Amygdala (tissue), 56 donors: ENCODE data around the gene PRDM5.
"Not testable (repeated sequence)": the region's sequence is repeated elsewhere in the genome, so short reads cannot be mapped to it uniquely, and the experiment has no call there.

Experiments
- DNase-seq, 56 donors: peaks; one replicate each; lab custom pipeline; 2025; lab: John Stamatoyannopoulos, UW

PRDM5 gene

DNA sequence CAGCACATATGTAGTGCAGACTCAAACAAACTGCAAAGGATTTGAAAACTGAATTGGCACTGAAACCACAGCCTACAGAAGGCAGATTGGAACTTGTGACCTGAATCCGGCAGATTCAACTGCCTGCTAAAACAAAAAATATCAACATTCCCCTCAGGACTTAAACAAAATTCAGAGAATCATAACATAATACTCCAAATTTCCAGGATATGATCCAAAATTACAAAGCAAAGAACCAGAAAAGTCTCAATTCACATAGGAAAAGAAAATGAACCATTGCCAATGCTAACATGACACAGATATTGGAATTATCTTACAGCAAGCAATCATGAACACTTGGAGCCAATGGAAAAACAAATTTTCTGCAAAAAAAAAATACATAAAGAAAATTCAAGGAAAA is 250.4 kb downstream of the PRDM5 start:
- DNase-seq: no peak

GRCh38 chr4:120671538-120671937 is 251.0 kb downstream of the PRDM5 start:
- no peak for DNase-seq

GRCh38 chr4:120667102-120667501 is 255.4 kb downstream of the PRDM5 start:
- DNase-seq: no peak

DNA sequence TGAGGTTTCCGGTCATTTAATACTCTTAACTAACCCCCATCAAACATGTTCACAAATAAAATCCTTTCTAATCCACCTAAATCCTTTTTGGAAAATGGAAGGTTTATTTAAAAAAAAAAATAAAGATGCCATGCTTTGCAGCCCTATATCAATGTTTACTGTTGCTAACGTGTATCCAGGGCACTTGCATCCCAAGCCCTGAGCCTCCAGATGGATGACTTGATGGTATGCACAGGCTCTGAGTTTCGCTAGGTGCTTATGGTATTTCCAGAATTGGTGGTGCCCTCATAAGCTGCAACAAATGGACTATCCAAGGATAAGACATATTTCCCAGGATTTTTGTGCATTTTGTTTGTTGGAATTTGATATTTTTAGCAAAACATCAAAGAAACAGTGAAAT is 257.7 kb downstream of the PRDM5 start:
- no peak for DNase-seq

DNA sequence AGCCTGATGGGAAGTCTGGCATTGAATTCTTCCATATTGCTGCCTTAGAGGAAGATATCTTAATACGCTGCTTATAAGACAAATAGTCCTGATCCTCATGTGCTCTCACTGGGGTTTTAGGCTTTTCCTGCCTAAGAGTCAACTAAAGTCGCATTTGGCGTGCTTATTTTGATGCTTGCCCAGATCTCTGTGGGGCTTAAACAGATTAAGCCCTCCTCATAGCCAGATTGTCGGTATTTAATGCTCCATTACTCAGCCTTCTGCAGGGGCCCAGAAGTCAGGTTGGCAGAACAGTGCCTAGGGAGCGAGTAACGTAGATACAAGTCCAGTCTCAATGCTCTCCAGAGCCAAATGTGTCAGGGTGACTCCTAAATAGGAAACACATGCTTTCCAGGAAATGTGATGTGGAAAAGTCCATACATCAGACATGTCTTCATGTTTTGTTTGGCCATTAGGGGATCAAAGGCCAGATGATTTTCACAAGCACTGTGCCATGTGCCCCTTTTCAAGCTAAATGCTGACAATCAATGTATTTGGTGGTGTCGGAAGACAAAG is 262.8 kb downstream of the PRDM5 start:
- DNase-seq: no peak

DNA sequence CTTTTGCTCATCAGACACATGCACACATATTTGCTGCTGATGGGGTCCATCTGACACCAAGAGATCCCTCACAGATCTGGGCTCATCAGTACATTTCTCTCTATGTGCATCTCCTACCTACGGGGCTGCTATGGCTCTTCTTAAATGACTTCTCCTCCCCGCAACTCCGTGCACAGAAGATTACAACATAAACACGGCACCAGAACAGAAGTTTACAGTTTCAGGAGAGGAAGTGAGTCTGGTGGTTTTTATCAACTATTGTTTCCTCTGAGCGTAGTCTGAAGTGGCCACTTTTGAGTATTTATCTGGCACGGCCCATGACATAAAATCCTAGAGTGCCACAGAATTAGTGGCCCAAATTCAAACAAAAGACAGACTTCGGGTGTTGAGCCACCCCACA is 263.8 kb downstream of the PRDM5 start:
- DNase-seq: no peak

- DNase-seq: no peak
Measured at GRCh38 chr4:120653804-120654573, 268.5 kb downstream of the PRDM5 start.

DNA sequence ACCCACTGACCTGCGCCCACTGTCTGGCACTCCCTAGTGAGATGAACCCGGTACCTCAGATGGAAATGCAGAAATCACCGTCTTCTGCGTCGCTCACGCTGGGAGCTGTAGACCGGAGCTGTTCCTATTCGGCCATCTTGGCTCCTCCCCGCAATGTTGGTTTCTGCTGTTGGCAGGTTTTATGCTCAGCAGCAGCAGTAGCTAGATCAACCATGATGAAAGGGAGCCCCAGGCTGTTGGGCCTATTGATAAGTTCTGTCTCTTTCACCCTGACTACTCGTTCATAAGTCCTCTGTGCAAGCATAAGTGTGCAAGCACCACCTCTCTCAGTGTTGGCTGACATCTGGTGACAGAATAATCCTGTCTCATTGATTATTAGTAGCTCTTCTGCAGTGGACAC is 274.2 kb downstream of the PRDM5 start:
- DNase-seq: not testable (repeated sequence)
